ENCODE measurements around the gene NME8.
A peak's percentile ranks its signal among the peaks of the same experiment; 100 is the strongest.

NME8 gene

GRCh38 chr7:37920849-37921805, 72.7 kb downstream of the NME8 start:
- peaks cover 9% of the 10 kb centered on the region for H3K36me3 ChIP-seq (ENCODE audit: control insufficient read depth, insufficient read depth, low read length, severe bottlenecking)
- H3K4me3 ChIP-seq (ENCODE audit: low read length), result peak overlapping the region; percentile 93
- H3K4me1 ChIP-seq (ENCODE audit: control insufficient read depth, insufficient read depth, low read length), result peaks cover 45% of the 10 kb centered on the region
- H3K9ac ChIP-seq (ENCODE audit: low read length), result peak overlapping the region; percentile 96
- peak; percentile 64 for DNase-seq (ENCODE audit: low read depth)
- peaks cover 9% of the 10 kb centered on the region for H3K9me3 ChIP-seq (ENCODE audit: control insufficient read depth, low read length)
- no peaks in the 10 kb centered on the region for H3K27me3 ChIP-seq (replicated peaks; ENCODE audit: control insufficient read depth, insufficient read depth, low read length)

GRCh38 chr7:37921876-37922275, 73.5 kb downstream of the NME8 start:
- H3K9me3 ChIP-seq (ENCODE audit: control insufficient read depth, low read length), result peaks cover 10% of the 10 kb centered on the region
- peak overlapping the region; percentile 96 for H3K9ac ChIP-seq (ENCODE audit: low read length)
- peak overlapping the region; percentile 93 for H3K4me3 ChIP-seq (ENCODE audit: low read length)
- no peaks in the 10 kb centered on the region for H3K27me3 ChIP-seq (replicated peaks; ENCODE audit: control insufficient read depth, insufficient read depth, low read length)
- peaks cover 9% of the 10 kb centered on the region for H3K36me3 ChIP-seq (ENCODE audit: control insufficient read depth, insufficient read depth, low read length, severe bottlenecking)
- DNase-seq (ENCODE audit: low read depth), result no peak
- H3K4me1 ChIP-seq (ENCODE audit: control insufficient read depth, insufficient read depth, low read length), result peaks cover 44% of the 10 kb centered on the region

GRCh38 chr7:37923996-37924395, 75.6 kb downstream of the NME8 start:
- Histone ChIP-seq H3K9ac (ENCODE audit: low read length) (peak overlapping the region; percentile 19), H3K27me3 (replicated peaks; ENCODE audit: control insufficient read depth, insufficient read depth, low read length) (no peaks in the 10 kb centered on the region)
- no peak for DNase-seq (ENCODE audit: low read depth)

GRCh38 chr7:37924491-37925041, 76.2 kb downstream of the NME8 start:
- H3K9me3 ChIP-seq (ENCODE audit: control insufficient read depth, low read length), result peaks cover 10% of the 10 kb centered on the region
- peaks cover 9% of the 10 kb centered on the region for H3K36me3 ChIP-seq (ENCODE audit: control insufficient read depth, insufficient read depth, low read length, severe bottlenecking)
- no peak for DNase-seq (ENCODE audit: low read depth)
- H3K27me3 ChIP-seq (replicated peaks; ENCODE audit: control insufficient read depth, insufficient read depth, low read length), result no peaks in the 10 kb centered on the region
- peak overlapping the region; percentile 60 for H3K4me3 ChIP-seq (ENCODE audit: low read length)
- peak overlapping the region; percentile 19 for H3K9ac ChIP-seq (ENCODE audit: low read length)
- peaks cover 62% of the 10 kb centered on the region for H3K4me1 ChIP-seq (ENCODE audit: control insufficient read depth, insufficient read depth, low read length)

More at GRCh38 chr7:37923996-37924395, 75.6 kb downstream of the NME8 start:
- H3K4me3 ChIP-seq (ENCODE audit: low read length), result peak overlapping the region; percentile 60
- peaks cover 10% of the 10 kb centered on the region for H3K9me3 ChIP-seq (ENCODE audit: control insufficient read depth, low read length)
- peaks cover 9% of the 10 kb centered on the region for H3K36me3 ChIP-seq (ENCODE audit: control insufficient read depth, insufficient read depth, low read length, severe bottlenecking)
- peaks cover 57% of the 10 kb centered on the region for H3K4me1 ChIP-seq (ENCODE audit: control insufficient read depth, insufficient read depth, low read length)

- Histone ChIP-seq H3K4me3 (ENCODE audit: low read length) (no peak overlapping the region), H3K36me3 (ENCODE audit: control insufficient read depth, insufficient read depth, low read length, severe bottlenecking) (peaks cover 9% of the 10 kb centered on the region), H3K9ac (ENCODE audit: low read length) (no peak overlapping the region), H3K4me1 (ENCODE audit: control insufficient read depth, insufficient read depth, low read length) (peaks cover 67% of the 10 kb centered on the region), H3K27me3 (replicated peaks; ENCODE audit: control insufficient read depth, insufficient read depth, low read length) (no peaks in the 10 kb centered on the region), H3K9me3 (ENCODE audit: control insufficient read depth, low read length) (peaks cover 10% of the 10 kb centered on the region)
- DNase-seq (ENCODE audit: low read depth), result no peak
These were observed 77.2 kb downstream of the NME8 start for GRCh38 chr7:37925620-37926019.

GRCh38 chr7:37927773-37928444, 79.5 kb downstream of the NME8 start:
- DNase-seq (ENCODE audit: low read depth), result peak; percentile 79
- H3K4me3 ChIP-seq (ENCODE audit: low read length), result peak overlapping the region; percentile 1

GRCh38 chr7:37928878-37929277, 80.5 kb downstream of the NME8 start:
- peaks cover 10% of the 10 kb centered on the region for H3K9me3 ChIP-seq (ENCODE audit: control insufficient read depth, low read length)
- peak overlapping the region; percentile 69 for H3K9ac ChIP-seq (ENCODE audit: low read length)
- H3K36me3 ChIP-seq (ENCODE audit: control insufficient read depth, insufficient read depth, low read length, severe bottlenecking), result peaks cover 9% of the 10 kb centered on the region
- H3K4me3 ChIP-seq (ENCODE audit: low read length), result no peak overlapping the region
- H3K27me3 ChIP-seq (replicated peaks; ENCODE audit: control insufficient read depth, insufficient read depth, low read length), result no peaks in the 10 kb centered on the region
- no peak for DNase-seq (ENCODE audit: low read depth)
- H3K4me1 ChIP-seq (ENCODE audit: control insufficient read depth, insufficient read depth, low read length), result peaks cover 64% of the 10 kb centered on the region

More at GRCh38 chr7:37927773-37928444, 79.5 kb downstream of the NME8 start:
- peaks cover 10% of the 10 kb centered on the region for H3K9me3 ChIP-seq (ENCODE audit: control insufficient read depth, low read length)
- peak overlapping the region; percentile 69 for H3K9ac ChIP-seq (ENCODE audit: low read length)
- H3K36me3 ChIP-seq (ENCODE audit: control insufficient read depth, insufficient read depth, low read length, severe bottlenecking), result peaks cover 9% of the 10 kb centered on the region
- peaks cover 66% of the 10 kb centered on the region for H3K4me1 ChIP-seq (ENCODE audit: control insufficient read depth, insufficient read depth, low read length)
- H3K27me3 ChIP-seq (replicated peaks; ENCODE audit: control insufficient read depth, insufficient read depth, low read length), result no peaks in the 10 kb centered on the region

GRCh38 chr7:37930226-37930948, 82.0 kb downstream of the NME8 start:
- Histone ChIP-seq H3K9ac (ENCODE audit: low read length) (no peak overlapping the region), H3K36me3 (ENCODE audit: control insufficient read depth, insufficient read depth, low read length, severe bottlenecking) (peaks cover 5% of the 10 kb centered on the region), H3K4me3 (ENCODE audit: low read length) (no peak overlapping the region), H3K9me3 (ENCODE audit: control insufficient read depth, low read length) (peaks cover 8% of the 10 kb centered on the region), H3K27me3 (replicated peaks; ENCODE audit: control insufficient read depth, insufficient read depth, low read length) (no peaks in the 10 kb centered on the region), H3K4me1 (ENCODE audit: control insufficient read depth, insufficient read depth, low read length) (peaks cover 52% of the 10 kb centered on the region)
- peak; percentile 66 for DNase-seq (ENCODE audit: low read depth)

- Histone ChIP-seq H3K4me3 (ENCODE audit: low read length) (no peak overlapping the region), H3K36me3 (ENCODE audit: control insufficient read depth, insufficient read depth, low read length, severe bottlenecking) (peaks cover 6% of the 10 kb centered on the region), H3K9ac (ENCODE audit: low read length) (no peak overlapping the region), H3K4me1 (ENCODE audit: control insufficient read depth, insufficient read depth, low read length) (peaks cover 43% of the 10 kb centered on the region), H3K9me3 (ENCODE audit: control insufficient read depth, low read length) (peaks cover 3% of the 10 kb centered on the region), H3K27me3 (replicated peaks; ENCODE audit: control insufficient read depth, insufficient read depth, low read length) (no peaks in the 10 kb centered on the region)
- DNase-seq (ENCODE audit: low read depth), result no peak
These were observed 84.1 kb downstream of the NME8 start for GRCh38 chr7:37932543-37932942.

- DNase-seq (ENCODE audit: low read depth), result no peak
- H3K9ac ChIP-seq (ENCODE audit: low read length), result no peak overlapping the region
- H3K4me3 ChIP-seq (ENCODE audit: low read length), result no peak overlapping the region
- peaks cover 38% of the 10 kb centered on the region for H3K4me1 ChIP-seq (ENCODE audit: control insufficient read depth, insufficient read depth, low read length)
- H3K27me3 ChIP-seq (replicated peaks; ENCODE audit: control insufficient read depth, insufficient read depth, low read length), result no peaks in the 10 kb centered on the region
- H3K36me3 ChIP-seq (ENCODE audit: control insufficient read depth, insufficient read depth, low read length, severe bottlenecking), result peaks cover 6% of the 10 kb centered on the region
- H3K9me3 ChIP-seq (ENCODE audit: control insufficient read depth, low read length), result peaks cover 3% of the 10 kb centered on the region
These were observed 84.7 kb downstream of the NME8 start for GRCh38 chr7:37933018-37933566.
